Upper lobe of right lung (tissue), 1 donor: ENCODE results near the gene DGKI. TPM values are rescaled to one million over a fixed set of nuclear protein-coding genes. Genes with fewer than 3 reads are reported as not detected.
"Not testable (repeated sequence)": the region's sequence is repeated elsewhere in the genome, so short reads cannot be mapped to it uniquely, and the experiment has no call there.

Source experiments
- ATAC-seq: fragments of 200-7000 bp; cut with Tn5 transposase; one replicate; pipeline ENCODE4 v1.9.1; 2020; ENCODE audit warnings: mild to moderate bottlenecking, moderate library complexity
- DNase-seq: peaks from one replicate; pipeline ENCODE4 v3.0.0-alpha.2; 2020
- H3K27ac ChIP-seq: fragments of 200-600 bp; one replicate; pipeline ENCODE4 v1.8.0; 2022
- H3K27me3 ChIP-seq: fragments of 200-600 bp; one replicate; pipeline ENCODE4 v1.8.0; 2022; ENCODE audit warnings: mild to moderate bottlenecking
- H3K36me3 ChIP-seq: fragments of 200-600 bp; one replicate; pipeline ENCODE4 v1.8.0; 2022
- H3K4me1 ChIP-seq: fragments of 200-600 bp; one replicate; pipeline ENCODE4 v1.8.0; 2022
- H3K4me3 ChIP-seq: fragments of 200-600 bp; one replicate; pipeline ENCODE4 v1.8.0; 2022; ENCODE audit warnings: mild to moderate bottlenecking
- H3K9me3 ChIP-seq: fragments of 200-600 bp; one replicate; pipeline ENCODE4 v1.8.0; 2022
- CTCF ChIP-seq: fragments of 200-600 bp; IDR thresholded peaks from one replicate; pipeline ENCODE4 v1.8.0; 2022; ENCODE audit warnings: antibody characterized with exemption
- intact Hi-C: fragments of 100-400 bp; cut with DNase I; formaldehyde crosslinking; loops from one replicate; pipeline ENCODE4 v1.11.0; 2022
- total RNA-seq: library from RNA; stranded (reverse); fragmentation: NEBNext Ultra II Directional; extraction: Animal tissue kit (Norgen Biotek cat#: 25700); gene quantifications from one replicate; pipeline ENCODE4 v1.2.1, GENCODE V29; 2021
- donor health status: DM: no; HTN: yes; CAD: no; lungs with severe emphysema.

Gene DGKI
- total RNA-seq, 1 donor from 2014 or later: 0.67 TPM

GRCh38 chr7:137832382-137832781 lies 14.4 kb downstream of the DGKI start:
- H3K27ac ChIP-seq: no peak overlapping the region
- DNase-seq (no peak), ATAC-seq (no peak)
- H3K36me3 ChIP-seq: no peaks in the 10 kb centered on the region
- no peaks in the 10 kb centered on the region for H3K4me1 ChIP-seq
- H3K27me3 ChIP-seq: no peaks in the 10 kb centered on the region
- no peaks in the 10 kb centered on the region for H3K9me3 ChIP-seq
- intact Hi-C loops: no loop called here
- H3K4me3 ChIP-seq: no peak overlapping the region
- no peak for TF ChIP-seq CTCF

- H3K27me3 ChIP-seq, H3K36me3 ChIP-seq, H3K27ac ChIP-seq, ATAC-seq, intact Hi-C loops, H3K4me1 ChIP-seq, H3K9me3 ChIP-seq, H3K4me3 ChIP-seq, DNase-seq: not testable (repeated sequence)
These were observed 15.2 kb downstream of the DGKI start for GRCh38 chr7:137831555-137831954.

- DNase-seq (no peak), ATAC-seq (no peak)
- no peak for TF ChIP-seq CTCF
These were observed 17.3 kb downstream of the DGKI start for GRCh38 chr7:137829337-137829992.

GRCh38 chr7:137828456-137828855 lies 18.3 kb downstream of the DGKI start:
- H3K9me3 ChIP-seq: no peaks in the 10 kb centered on the region
- DNase-seq (no peak), ATAC-seq (no peak)
- no peaks in the 10 kb centered on the region for H3K36me3 ChIP-seq
- TF ChIP-seq CTCF: no peak
- intact Hi-C loops: no loop called here
- H3K4me3 ChIP-seq: no peak overlapping the region
- H3K27ac ChIP-seq: no peak overlapping the region
- no peaks in the 10 kb centered on the region for H3K4me1 ChIP-seq
- no peaks in the 10 kb centered on the region for H3K27me3 ChIP-seq

More at GRCh38 chr7:137829337-137829992, 17.3 kb downstream of the DGKI start:
- H3K9me3 ChIP-seq: no peaks in the 10 kb centered on the region
- intact Hi-C loops: no loop called here
- H3K4me3 ChIP-seq: no peak overlapping the region
- no peak overlapping the region for H3K27ac ChIP-seq
- no peaks in the 10 kb centered on the region for H3K27me3 ChIP-seq
- H3K36me3 ChIP-seq: no peaks in the 10 kb centered on the region
- no peaks in the 10 kb centered on the region for H3K4me1 ChIP-seq

GRCh38 chr7:137825489-137825888 lies 21.3 kb downstream of the DGKI start:
- ATAC-seq (no peak), DNase-seq (no peak)
- intact Hi-C loops: no loop called here
- H3K27ac ChIP-seq: no peak overlapping the region
- no peak for TF ChIP-seq CTCF
- H3K36me3 ChIP-seq: no peaks in the 10 kb centered on the region
- no peaks in the 10 kb centered on the region for H3K9me3 ChIP-seq
- H3K27me3 ChIP-seq: no peaks in the 10 kb centered on the region
- no peaks in the 10 kb centered on the region for H3K4me1 ChIP-seq
- no peak overlapping the region for H3K4me3 ChIP-seq

- Histone ChIP-seq H3K4me3 (no peak overlapping the region), H3K9me3 (no peaks in the 10 kb centered on the region), H3K27me3 (no peaks in the 10 kb centered on the region), H3K4me1 (no peaks in the 10 kb centered on the region), H3K36me3 (no peaks in the 10 kb centered on the region), H3K27ac (no peak overlapping the region)
- no peak for TF ChIP-seq CTCF
- DNase-seq (no peak), ATAC-seq (peak; percentile 34)
- intact Hi-C loops: no loop called here
These were observed 25.9 kb downstream of the DGKI start for GRCh38 chr7:137820677-137821420.
